Left lobe of liver (tissue), 2 donors: Measurements from ENCODE around the gene RUNX2. TPM values are rescaled to one million over a fixed set of nuclear protein-coding genes. Genes with fewer than 3 reads are reported as not detected.
"Not testable (repeated sequence)": the region's sequence is repeated elsewhere in the genome, so short reads cannot be mapped to it uniquely, and the experiment has no call there.

Experiments
- ATAC-seq: fragments of 200-7000 bp; cut with Tn5 transposase; one replicate; pipeline ENCODE4 v1.9.1; 2020; ENCODE audit warnings: mild to moderate bottlenecking, moderate library complexity
- DNase-seq: peaks from one replicate; pipeline ENCODE4 v3.0.0-alpha.2; 2020; ENCODE audit warnings: low spot score
- total RNA-seq: library from RNA; stranded (reverse); gene quantifications from one replicate; pipeline ENCODE4 v1.2.1, GENCODE V29; 2021
- donor health status: DM: no; HTN: no; CAD: no; lungs with moderate emphysema.
- donor health status: DM: no; HTN: yes; CAD: no.

RUNX2 gene
- total RNA-seq, 1 donor from 2014 or later = 0.15 TPM

DNA sequence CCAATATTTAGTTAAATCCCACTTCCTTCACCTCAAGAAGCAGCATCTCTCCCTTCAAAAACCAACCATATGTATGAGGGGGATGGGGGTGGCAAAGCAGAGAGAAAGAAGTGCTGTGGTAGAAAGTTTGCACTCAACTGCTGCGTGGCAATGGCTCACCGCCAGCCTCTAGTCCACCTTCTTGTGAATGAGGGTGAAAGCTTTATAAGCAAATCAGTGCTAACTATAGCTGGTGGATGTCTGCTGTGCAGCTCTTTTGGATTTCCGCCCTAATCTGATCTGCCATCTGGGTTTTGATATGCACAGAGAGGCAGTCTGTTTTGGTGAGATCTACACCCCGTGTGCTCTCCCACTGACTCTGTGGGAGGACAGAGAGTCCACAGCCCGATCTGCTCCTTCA, 330.8 kb downstream of the RUNX2 start:
- ATAC-seq = no peak

DNA sequence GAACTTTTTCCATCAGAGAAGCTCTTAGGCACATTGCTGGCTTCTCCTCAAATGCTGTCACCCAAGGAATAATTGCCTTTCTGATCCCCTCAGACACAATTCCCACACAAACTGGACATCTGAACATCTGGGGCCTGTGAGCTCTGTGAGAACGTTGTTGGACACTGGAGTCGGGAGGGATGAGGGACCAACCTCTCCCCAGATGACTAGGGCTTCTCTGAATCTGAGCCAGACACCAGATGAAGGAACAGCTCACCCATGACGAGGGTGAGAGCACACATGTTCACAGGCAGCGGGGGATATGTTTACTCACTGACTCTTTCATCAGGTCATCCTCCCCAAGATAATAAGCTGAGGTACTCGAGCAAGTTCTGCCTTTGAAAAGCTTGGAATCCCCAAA, 333.5 kb downstream of the RUNX2 start:
- ATAC-seq (no peak), DNase-seq (no peak)

More for the DNA sequence above, 330.8 kb downstream of the RUNX2 start:
- DNase-seq = no peak

DNA sequence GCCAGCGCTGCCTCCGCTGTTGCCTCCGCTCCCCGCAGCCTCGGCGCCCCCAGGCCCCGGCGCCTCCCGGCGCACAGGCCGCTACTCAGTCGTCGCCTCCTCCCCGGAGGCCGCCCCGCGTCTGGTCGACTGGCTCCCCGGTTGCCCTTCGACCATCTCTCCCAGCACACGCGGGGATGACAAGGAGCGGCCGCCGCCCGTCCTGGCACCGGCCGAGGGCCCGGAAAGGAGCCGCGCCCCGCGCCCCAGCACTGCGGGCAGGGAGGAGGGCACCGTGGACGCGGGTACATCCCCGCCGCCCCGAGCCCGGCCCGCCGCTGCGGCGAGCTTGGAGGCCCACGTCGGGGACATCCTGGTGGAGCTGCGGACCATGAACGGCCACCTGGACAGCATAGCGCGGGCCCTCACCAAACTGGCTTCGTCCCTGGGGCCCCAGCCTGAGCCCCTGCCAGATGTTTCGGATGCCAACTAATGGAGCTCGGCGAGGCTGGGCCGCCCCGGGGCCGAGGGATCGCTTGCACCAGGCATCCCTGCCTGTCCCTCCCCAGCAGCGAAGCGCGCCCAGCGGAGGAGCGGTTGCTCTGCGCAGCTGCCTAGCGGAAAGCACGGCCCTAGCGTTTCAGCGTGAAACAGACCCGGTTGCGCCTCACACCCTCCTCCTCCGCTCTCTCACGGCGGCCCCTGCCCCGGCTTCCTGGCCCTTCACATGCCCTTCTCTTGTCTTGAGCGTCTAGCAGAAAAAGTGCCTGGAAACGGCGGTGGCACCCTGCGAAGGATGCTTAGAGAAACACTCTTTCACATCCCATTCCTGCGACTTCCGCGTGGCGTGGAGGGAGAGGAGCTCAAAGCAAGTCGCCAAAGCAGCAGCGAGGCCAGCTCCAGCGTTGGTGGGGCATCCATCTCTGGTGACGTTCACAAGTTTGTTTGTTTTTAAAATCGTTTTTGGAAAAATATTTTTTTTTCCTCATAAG, 335.4 kb downstream of the RUNX2 start:
- no peak for DNase-seq
- ATAC-seq = no peak

DNA sequence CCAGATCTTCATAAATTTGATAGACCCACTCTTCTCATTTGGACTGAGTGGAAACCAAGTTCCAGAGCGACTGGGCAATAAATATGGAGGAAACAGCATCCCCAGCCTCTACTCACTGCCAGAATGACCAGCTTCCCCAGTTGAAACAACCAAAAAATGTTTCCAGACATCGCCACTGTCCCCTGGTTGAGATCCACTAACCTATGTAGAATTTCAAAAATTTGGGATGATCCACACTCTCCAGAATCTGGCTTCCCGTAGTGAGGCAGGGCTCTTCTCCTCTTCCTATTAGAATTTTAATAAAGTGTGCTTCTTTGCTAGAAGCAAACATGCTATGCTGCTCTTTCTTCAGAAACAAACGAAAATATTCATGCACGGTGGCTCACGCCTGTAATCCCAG, 336.6 kb downstream of the RUNX2 start:
- ATAC-seq = no peak
- DNase-seq = no peak

DNA sequence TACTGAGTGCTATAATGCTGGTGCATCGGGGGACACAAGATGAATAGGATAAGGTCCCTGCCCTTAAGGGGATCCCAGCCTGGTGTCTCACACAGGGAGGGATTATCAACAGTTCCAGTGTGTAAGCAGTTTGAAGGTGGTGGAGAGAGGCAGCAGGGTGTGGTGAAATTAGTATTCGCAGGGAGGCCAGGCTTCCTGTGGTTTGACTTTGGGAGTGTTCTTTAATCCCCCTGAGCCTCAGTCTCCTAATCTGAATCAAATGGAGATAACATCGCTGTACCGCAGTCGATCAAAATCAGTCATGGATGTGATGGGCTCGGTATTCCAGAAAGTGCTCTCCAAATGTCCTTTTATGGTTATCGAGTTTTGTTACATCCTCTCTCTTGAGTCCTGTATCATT, 337.7 kb downstream of the RUNX2 start:
- no peak for DNase-seq
- ATAC-seq = no peak

DNA sequence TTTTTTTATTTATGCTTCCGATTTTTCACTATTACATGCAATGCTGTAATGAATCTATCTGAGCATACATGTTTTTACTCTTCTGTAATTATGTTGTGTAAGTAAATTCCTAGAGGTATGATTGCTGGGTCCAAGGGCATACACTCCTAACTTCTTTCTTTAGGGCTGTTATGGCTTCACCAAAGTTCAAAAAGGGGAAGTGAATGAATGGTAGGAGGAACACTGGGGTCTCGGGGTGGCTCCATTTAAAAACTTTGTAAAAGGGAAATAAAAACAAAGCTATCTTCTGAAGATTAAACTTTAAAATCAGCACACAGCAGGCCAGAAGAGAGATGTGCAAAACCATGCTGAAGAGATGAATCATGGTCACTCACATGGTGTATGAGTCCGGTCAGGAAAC, 338.7 kb downstream of the RUNX2 start:
- DNase-seq (no peak), ATAC-seq (no peak)

DNA sequence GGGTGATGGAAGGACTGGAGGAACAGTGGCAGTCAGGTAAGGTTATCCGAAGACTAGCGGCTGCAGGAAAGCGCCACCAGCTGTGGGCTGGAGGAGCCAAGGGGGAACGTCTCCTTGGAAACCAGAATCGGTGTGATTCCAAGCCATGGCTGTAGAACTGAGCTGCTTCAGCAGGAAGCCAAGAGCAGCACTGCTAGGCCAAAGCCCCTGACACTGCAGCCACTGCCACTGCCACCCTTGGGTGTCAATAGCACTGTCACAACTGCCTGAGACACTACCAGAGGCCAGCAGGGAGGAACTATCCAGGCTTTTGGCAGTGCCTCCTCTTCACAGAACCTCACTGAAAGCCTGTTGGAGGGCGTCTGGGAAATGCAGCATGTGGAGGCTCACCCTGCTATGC, 339.2 kb downstream of the RUNX2 start:
- ATAC-seq = no peak
- no peak for DNase-seq

DNA sequence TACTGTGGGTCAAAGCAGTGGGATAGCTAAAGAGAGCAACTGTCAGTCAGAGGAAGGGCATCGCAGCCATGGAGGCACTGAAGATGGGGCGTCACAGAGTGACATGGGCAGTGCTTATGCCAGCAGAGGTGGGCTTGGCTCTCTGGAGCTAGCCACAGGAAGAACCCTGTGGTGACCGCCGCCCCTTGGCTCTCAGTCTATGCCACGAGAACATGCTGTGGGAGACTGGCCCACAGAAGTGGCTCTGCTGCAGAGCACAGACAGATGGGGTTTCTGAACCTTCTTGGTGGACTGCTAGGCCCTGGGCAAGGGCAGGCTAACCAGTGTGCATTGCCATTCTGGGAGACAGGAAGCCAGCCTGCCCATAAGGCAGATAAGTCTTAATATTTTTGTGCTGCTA, 339.6 kb downstream of the RUNX2 start:
- no peak for DNase-seq
- ATAC-seq = no peak

DNA sequence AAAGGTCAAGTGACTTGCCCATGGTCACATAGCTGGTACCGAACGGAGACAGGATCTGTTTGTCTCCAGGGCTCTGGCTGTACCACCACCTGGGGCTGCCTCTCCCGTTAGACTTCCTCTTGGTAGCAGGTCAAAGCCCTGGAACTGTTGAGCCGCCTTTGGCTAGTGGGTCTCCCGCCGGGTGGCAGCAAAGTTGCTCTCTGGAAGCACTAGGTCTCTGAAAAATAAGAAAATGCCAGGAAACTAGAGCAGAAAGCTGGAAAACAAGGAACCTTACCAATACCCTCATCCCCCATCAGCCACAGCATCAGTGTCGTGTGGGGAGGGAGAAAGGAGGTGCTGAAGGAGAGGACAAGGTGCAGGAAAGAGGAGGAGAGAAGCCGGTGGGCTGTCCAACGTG, 340.6 kb downstream of the RUNX2 start:
- ATAC-seq (no peak), DNase-seq (no peak)

DNA sequence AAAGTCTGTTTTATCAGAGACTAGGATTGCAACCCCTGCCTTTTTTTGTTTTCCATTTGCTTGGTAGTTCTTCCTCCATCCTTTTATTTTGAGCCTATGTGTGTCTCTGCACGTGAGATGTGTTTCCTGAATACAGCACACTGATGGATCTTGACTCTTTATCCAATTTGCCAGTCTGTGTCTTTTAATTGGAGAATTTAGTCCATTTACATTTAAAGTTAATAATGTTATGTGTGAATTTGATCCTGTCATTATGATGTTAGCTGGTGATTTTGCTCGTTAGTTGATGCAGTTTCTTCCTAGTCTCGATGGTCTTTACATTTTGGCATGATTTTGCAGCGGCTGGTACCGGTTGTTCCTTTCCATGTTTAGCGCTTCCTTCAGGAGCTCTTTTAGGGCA, 345.0 kb downstream of the RUNX2 start:
- not testable (repeated sequence) for DNase-seq

DNA sequence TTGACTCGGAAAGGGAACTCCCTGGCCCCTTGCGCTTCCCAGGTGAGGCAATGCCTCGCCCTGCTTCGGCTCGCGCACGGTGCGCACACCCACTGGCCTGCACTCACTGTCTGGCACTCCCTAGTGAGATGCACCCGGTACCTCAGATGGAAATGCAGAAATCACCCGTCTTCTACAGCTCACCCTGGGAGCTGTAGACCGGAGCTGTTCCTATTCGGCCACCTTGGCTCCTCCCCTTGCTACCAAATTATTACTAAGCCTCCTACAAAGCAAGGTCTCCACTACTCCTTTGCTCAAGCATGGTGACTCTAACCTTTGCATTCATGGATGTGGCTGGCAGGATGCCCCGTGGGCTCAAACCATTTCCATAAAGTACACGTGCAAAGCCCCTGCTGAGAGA, 347.0 kb downstream of the RUNX2 start:
- ATAC-seq, DNase-seq: not testable (repeated sequence)

More for the DNA sequence above, 345.0 kb downstream of the RUNX2 start:
- not testable (repeated sequence) for ATAC-seq

DNA sequence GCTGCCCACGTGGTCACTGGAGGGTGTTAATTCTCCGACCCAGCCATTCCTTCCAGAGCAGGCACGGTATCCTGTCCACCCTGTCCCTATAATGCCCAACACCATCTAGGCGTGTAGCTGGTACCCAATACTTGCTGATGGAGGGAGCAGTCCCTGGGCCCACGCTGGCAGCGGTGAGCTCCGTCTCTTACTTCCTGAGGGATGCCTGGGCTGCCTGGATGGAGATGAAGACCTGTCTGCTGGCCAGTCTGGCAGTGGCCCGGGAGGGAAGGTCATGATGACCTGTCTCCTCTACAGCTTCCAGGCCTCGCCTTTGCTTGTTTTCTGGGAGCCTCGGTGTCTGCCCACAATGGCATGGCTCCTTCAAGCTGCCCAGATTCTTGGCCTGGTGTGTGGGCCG, 347.5 kb downstream of the RUNX2 start:
- DNase-seq (no peak), ATAC-seq (no peak)

DNA sequence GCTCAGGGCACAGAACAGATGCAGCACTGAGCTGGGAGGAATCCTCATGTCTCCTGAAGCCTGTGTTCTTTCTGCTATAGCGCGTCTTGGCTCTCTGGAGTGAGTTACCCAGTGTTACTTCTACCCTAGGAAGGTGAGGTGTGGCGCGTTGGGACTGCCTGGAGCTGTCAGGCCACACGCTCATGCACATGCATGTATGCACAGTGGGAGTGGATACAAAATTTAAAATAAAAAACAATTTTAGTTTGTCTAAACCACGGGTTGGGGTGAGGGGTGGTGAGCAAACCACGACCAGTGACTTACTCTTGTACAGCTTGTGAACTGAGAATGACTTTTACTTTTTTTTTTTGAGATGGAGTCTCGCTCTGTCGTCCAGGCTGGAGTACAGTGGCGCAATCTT, 348.2 kb downstream of the RUNX2 start:
- no peak for DNase-seq

DNA sequence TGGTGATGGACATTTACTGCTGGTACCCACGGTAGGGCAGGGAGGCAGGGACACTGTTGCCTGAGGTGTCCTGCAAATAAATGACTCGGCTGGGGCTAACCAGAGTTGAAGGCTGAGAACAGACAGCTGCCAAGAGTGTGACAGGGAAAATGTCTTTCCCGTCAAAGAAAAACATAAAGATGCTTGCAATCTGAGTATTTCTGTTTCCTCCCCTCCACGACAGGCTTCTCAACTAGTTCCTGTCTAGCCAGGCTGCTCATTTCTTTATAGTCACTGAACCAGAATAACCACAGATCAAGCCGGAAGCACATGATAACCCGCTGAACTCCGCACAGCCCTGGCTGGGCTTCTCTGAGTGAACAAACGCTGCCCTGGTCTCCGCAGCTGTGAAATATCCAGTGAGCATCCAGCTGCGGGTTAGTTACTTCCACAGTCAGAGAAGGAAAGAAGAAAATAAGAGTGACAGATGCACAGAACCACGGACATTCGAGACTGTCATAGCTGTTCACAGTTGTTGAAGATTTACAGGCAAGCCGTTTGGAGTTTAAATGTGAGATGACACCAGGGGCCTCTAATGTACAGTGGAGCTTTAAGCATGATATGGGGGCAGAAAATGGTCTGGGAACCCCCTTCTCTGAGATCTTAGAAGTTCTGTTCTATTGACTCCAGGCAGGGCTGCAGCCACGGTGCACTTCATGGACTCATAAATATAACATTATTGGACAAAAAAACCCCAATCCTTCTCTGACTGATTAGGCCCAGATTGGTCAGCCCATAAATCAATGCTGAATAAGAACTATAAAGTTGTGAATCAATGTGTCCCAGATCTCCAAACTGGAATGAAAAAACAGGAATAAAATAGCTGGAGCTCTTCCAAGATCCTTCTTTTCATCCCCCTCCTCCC, 349.5 kb downstream of the RUNX2 start:
- ATAC-seq = peak; percentile 58
- no peak for DNase-seq

More for the DNA sequence above, 348.2 kb downstream of the RUNX2 start:
- no peak for ATAC-seq

DNA sequence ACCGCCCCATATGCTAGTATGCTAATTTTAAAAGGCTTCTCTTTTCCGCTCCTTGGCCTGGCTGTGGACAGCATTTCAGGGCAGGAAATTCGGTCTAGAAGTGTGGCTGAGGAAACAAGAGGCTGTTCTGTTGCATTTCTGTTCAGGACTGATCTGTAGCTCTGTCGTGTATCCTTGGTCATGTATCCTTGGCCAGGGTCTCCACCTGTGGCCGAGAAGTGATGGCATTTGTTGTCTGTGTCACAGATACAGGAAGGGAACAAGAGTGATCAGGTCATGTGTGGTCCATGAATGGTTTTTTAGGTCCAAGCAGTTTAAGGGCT, 350.1 kb downstream of the RUNX2 start:
- ATAC-seq (no peak), DNase-seq (no peak)

DNA sequence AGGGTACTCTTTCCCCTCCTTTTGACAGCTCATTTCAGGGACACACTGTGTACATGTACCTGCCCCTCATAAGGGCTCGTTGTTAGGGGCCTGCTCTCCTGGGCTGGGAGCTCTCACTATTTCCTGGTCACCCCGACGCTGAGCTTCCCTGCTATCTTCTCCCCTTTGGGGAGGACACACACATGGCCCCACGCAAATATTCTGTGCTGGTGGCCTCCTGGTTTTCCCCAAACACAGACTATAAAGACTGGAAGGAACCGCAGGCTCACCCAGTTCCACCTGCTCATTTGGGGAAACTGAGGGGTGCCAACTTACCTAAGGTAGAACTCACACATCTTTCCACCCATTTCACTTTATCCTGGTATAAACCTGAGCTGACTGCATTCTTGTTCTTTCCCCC, 351.0 kb downstream of the RUNX2 start:
- DNase-seq (no peak), ATAC-seq (no peak)

DNA sequence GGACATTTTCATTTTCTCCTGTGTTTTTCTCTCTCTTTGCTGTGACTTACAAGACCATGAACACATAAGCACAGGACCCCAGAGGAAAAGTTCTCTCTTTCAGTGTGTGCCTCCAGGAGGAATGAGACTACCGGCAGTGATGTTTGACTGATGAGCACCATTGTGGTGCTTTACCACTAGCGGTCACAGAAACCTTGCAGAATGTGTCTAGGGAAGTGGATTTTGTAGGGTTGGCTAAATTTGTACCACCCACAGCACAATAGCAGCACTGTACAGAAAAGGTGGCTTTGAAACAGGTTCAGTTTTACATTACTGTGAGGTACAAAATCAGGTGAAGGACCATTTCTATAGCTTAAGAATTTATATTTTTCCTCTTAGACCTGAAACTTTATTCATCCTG, 351.5 kb downstream of the RUNX2 start:
- DNase-seq = no peak
- ATAC-seq = no peak

DNA sequence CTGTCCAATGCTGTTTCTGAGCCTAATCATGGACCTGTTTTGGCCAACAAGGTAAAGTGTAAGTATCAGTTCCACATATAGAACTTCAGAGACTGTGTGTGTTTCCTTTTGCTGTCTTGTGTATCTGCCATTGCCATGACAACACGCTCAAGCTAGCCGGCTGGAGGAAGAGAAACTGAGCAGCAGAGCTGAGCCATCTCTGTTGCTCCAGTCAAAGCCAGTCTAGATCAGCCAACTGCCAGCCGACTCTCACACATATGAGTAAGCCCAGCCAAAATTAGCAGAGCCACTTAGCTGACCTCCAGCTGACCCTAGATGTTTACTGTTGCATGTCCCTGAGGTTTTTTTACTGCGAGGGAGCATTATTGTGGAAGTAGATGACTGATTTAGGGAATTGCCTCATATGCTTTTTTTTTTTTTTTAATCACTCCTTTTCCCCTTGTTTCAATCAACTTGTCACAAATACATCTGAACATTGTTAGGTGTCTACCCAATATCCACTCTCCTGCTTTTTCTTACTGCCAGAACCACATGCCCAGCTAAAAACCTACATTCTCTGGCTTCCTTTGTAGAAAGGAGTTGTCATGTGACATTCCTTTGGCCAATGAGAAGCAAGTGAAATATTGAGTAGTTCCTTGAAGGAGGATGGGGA, 353.9 kb downstream of the RUNX2 start:
- no peak for ATAC-seq
- DNase-seq = no peak

DNA sequence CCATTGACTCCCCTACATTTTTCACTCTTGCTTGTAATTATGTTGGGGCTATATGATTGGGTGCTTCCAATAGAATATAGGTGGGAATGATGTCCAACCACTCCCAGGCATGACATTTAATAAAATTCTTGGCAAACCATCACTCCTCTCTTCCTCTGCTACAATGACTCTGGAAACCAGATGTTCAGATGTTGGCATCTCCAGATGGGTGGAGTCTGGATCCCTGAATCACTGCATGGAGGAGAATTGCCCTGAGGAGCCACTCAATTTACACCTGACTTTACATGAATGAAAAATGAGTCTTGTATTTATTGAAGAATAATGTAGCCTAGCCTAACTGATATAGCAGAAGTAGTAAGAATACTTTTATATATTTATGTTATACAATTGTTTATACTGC, 356.3 kb downstream of the RUNX2 start:
- no peak for ATAC-seq
- no peak for DNase-seq

DNA sequence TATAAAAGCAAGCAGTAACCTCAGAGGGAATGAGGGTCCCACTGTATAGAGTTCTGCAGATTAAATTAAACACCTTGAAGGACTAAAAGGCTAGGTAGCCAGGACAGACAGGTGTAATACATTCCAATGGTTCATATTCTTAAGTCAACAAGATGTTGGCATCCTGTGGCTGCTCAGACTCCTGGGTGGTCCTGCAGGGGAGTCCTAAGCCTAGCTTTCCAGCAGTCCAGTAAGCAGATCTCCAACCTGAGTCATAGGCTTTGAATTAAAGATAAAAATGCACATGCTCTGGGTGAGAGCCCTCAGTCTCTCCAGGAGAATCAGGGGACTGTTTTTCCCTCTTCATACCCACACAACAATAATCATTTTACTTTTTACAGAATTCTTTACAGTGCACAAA, 356.9 kb downstream of the RUNX2 start:
- DNase-seq = no peak
- no peak for ATAC-seq

DNA sequence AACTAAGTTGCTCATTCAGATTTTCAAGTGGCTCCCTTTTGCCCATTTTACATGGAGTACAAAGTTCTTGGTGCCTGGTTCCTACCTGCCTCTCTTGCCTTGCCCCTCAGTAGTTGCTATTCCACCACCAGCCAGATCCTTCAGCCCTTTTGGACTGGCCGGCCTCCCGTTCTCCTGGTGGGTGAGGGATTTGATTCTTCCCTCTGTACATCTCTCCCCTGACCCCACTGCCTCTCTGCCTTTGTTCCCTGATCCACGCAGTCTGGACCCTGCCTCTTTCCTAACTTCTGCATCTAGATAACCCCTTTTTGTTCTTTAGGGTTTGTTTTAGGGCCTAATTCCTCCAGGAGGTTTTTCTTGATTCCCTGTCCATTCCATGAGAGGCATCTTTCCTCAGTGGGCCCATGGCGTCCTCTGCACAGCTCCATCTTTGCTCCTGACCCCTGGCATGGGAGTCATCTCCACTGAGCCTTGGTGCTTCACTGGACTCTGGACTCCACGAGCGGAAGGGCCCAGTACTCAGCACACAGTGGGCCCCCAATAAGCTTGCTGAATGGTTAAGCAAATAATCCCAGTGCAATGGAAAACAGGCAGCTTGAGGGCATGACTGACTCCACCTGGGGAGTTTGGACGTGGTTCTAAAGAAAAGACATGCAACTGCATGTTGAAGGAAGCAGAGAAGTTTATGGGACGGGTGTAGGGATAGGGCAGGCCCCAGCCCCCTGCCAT, 358.9 kb downstream of the RUNX2 start:
- ATAC-seq (no peak), DNase-seq (no peak)
